ENCODE measurements around the gene HLF. TPM values are rescaled to one million over a fixed set of nuclear protein-coding genes. Genes with fewer than 3 reads are reported as not detected.

Gene HLF, protein sequence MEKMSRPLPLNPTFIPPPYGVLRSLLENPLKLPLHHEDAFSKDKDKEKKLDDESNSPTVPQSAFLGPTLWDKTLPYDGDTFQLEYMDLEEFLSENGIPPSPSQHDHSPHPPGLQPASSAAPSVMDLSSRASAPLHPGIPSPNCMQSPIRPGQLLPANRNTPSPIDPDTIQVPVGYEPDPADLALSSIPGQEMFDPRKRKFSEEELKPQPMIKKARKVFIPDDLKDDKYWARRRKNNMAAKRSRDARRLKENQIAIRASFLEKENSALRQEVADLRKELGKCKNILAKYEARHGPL
- total RNA-seq (10 to 100 TPM in 1 of 2 donors, 1 to 10 TPM in 1; 8.0 to 59.3 TPM), polyA plus RNA-seq (10 to 100 TPM; 23.5 to 25.7 TPM)

DNA sequence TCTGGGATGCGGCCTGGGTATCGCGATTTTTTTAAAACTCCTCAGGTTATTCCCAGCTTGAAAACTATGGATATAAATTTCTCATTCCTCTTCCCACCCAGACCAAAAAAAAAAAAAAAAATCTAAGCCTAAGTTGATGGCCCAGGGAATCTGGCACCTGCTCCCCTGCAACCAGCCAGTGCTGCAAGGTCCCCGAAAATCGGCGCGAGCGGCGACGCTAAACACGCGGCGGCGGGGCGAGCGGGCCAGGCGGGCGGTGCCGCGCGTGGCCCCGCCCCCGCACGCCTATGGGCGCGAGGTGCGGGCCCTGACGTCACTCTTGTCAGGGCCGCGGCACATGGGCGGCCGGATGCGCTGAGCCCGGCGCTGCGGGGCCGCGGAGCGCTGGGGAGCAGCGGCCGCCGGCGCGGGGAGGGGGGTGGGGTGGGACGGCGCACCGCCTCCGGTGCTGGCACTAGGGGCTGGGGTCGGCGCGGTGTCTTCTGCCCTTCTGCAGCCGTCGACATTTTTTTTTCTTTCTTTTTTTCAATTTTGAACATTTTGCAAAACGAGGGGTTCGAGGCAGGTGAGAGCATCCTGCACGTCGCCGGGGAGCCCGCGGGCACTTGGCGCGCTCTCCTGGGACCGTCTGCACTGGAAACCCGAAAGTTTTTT is at the start of gene HLF:
Gene HLF, plus strand, starts transcription at position 316 of the 654 bp plus-strand sequence. CDS start 525 bp downstream, outside the sequence.
- TF ChIP-seq RAD21 (IDR thresholded peaks at IDR 0.05): peak in 1 of 2 donors; percentile 23
- TF ChIP-seq RXRA (IDR thresholded peaks at IDR 0.05): no peak
- TF ChIP-seq REST (IDR thresholded peaks at IDR 0.05): peak; percentile 11
- TF ChIP-seq, protein P1, sequence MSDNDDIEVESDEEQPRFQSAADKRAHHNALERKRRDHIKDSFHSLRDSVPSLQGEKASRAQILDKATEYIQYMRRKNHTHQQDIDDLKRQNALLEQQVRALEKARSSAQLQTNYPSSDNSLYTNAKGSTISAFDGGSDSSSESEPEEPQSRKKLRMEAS (IDR thresholded peaks at IDR 0.05): peak; percentile 46
- no peak for TF ChIP-seq TAF1 (conservative IDR thresholded peaks at IDR 0.05)
- no peak for TF ChIP-seq NR2F2 (IDR thresholded peaks at IDR 0.05)
- TF ChIP-seq, protein P2, sequence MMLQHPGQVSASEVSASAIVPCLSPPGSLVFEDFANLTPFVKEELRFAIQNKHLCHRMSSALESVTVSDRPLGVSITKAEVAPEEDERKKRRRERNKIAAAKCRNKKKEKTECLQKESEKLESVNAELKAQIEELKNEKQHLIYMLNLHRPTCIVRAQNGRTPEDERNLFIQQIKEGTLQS (IDR thresholded peaks at IDR 0.05): no peak
- TF ChIP-seq, protein P3, sequence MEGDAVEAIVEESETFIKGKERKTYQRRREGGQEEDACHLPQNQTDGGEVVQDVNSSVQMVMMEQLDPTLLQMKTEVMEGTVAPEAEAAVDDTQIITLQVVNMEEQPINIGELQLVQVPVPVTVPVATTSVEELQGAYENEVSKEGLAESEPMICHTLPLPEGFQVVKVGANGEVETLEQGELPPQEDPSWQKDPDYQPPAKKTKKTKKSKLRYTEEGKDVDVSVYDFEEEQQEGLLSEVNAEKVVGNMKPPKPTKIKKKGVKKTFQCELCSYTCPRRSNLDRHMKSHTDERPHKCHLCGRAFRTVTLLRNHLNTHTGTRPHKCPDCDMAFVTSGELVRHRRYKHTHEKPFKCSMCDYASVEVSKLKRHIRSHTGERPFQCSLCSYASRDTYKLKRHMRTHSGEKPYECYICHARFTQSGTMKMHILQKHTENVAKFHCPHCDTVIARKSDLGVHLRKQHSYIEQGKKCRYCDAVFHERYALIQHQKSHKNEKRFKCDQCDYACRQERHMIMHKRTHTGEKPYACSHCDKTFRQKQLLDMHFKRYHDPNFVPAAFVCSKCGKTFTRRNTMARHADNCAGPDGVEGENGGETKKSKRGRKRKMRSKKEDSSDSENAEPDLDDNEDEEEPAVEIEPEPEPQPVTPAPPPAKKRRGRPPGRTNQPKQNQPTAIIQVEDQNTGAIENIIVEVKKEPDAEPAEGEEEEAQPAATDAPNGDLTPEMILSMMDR (IDR thresholded peaks at IDR 0.05; ENCODE audit: low read depth, low read length, missing input control): no peak
- peak; percentile 29 for TF ChIP-seq YY1 (IDR thresholded peaks at IDR 0.05)
- TF ChIP-seq FOXA1 (IDR thresholded peaks at IDR 0.05): no peak
- TF ChIP-seq FOXA2 (IDR thresholded peaks at IDR 0.05): no peak
- H3K27me3 ChIP-seq (ENCODE audit: control insufficient read depth in 4 of 4, insufficient read depth in 4 of 4, low read length in 3 of 4): no peaks in the 10 kb centered on the region
- peak within 1 kb of the TSS; percentile 60 to 78 (median 67) for H3K4me3 ChIP-seq (ENCODE audit: low read depth in 1 of 3, low read length in 3 of 3)
- under 1% methylated on average over 64 of the region's 64 CpGs for whole genome bisulfite sequencing
- H3K9ac ChIP-seq (ENCODE audit: low read depth in 1 of 2, low read length in 2 of 2): peak within 1 kb of the TSS; percentile 52 to 94
- H3K9me3 ChIP-seq (ENCODE audit: control insufficient read depth in 4 of 4, low read length in 3 of 4): no peaks in the 10 kb centered on the region
- peaks cover 2 to 27% (median 10%) of the 10 kb centered on the region in 4 donors for H3K4me1 ChIP-seq (ENCODE audit: control insufficient read depth in 4 of 4, insufficient read depth in 4 of 4, low read length in 3 of 4)
- no peaks in the 10 kb centered on the region for H3K36me3 ChIP-seq (ENCODE audit: control insufficient read depth in 4 of 4, insufficient read depth in 3 of 4, low read depth in 1 of 4, low read length in 3 of 4)
- peak; percentile 70 for DNase-seq (ENCODE audit: low spot score)
- H3K27ac ChIP-seq (ENCODE audit: low read depth in 1 of 2, low read length in 2 of 2): peak within 1 kb of the TSS; percentile 67 to 85

- Histone ChIP-seq H3K4me3 (ENCODE audit: low read depth in 1 of 3, low read length in 3 of 3) (no peak overlapping the region), H3K9me3 (ENCODE audit: control insufficient read depth in 4 of 4, low read length in 3 of 4) (no peaks in the 10 kb centered on the region), H3K9ac (ENCODE audit: low read depth in 1 of 2, low read length in 2 of 2) (no peak overlapping the region), H3K36me3 (ENCODE audit: control insufficient read depth in 4 of 4, insufficient read depth in 3 of 4, low read depth in 1 of 4, low read length in 3 of 4) (no peaks in the 10 kb centered on the region), H3K27ac (ENCODE audit: low read depth in 1 of 2, low read length in 2 of 2) (no peak overlapping the region), H3K4me1 (ENCODE audit: control insufficient read depth in 4 of 4, insufficient read depth in 4 of 4, low read length in 3 of 4) (peaks cover 0 to 4% (median 1%) of the 10 kb centered on the region in 4 donors), H3K27me3 (ENCODE audit: control insufficient read depth in 4 of 4, insufficient read depth in 4 of 4, low read length in 3 of 4) (no peaks in the 10 kb centered on the region)
- DNase-seq (ENCODE audit: low spot score): no peak
- TF ChIP-seq, protein P4, sequence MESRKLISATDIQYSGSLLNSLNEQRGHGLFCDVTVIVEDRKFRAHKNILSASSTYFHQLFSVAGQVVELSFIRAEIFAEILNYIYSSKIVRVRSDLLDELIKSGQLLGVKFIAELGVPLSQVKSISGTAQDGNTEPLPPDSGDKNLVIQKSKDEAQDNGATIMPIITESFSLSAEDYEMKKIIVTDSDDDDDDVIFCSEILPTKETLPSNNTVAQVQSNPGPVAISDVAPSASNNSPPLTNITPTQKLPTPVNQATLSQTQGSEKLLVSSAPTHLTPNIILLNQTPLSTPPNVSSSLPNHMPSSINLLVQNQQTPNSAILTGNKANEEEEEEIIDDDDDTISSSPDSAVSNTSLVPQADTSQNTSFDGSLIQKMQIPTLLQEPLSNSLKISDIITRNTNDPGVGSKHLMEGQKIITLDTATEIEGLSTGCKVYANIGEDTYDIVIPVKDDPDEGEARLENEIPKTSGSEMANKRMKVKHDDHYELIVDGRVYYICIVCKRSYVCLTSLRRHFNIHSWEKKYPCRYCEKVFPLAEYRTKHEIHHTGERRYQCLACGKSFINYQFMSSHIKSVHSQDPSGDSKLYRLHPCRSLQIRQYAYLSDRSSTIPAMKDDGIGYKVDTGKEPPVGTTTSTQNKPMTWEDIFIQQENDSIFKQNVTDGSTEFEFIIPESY (IDR thresholded peaks at IDR 0.05): no peak
- TF ChIP-seq FOXA2 (IDR thresholded peaks at IDR 0.05): no peak
- WGBS: 96% methylated on average over 3 of the region's 3 CpGs
Observed at GRCh38 chr17:55215711-55216110, 49.0 kb upstream of the HLF start.

All from liver (tissue), 9 donors.